HL-60 (cell line): ENCODE results near the gene GOT1.

ENCODE experiments used
- DNase-seq, 2 experiments: peaks; one replicate each; pipeline ENCODE4 v3.0.0-alpha.2; 2010 to 2020; ENCODE audit warnings: low read depth in 1 of 2, low spot score in 1 of 2
- H3K27ac ChIP-seq: fragments of 250-450 bp; sonication (Bioruptor Pico); replicated peaks from 2 replicates; pipeline ENCODE4 v1.5.1; 2020; ENCODE audit warnings: mild to moderate bottlenecking, moderate library complexity
- H3K27me3 ChIP-seq: fragments of 250-450 bp; sonication (Bioruptor Pico); 2 replicates; pipeline ENCODE4 v1.5.1; 2021; ENCODE audit warnings: mild to moderate bottlenecking, moderate library complexity; ENCODE audit not compliant: insufficient read depth, poor library complexity, severe bottlenecking
- H3K4me3 ChIP-seq: replicated peaks from 2 replicates; pipeline ENCODE4 v1.5.1; 2011; ENCODE audit warnings: mild to moderate bottlenecking, control low read depth, low read length; ENCODE audit not compliant: insufficient read depth
- GABPA ChIP-seq: IDR thresholded peaks from 2 replicates; pipeline ENCODE4 v1.6.1; 2012; ENCODE audit warnings: low read depth
- POLR2AphosphoS5 ChIP-seq: IDR thresholded peaks from 2 replicates; pipeline ENCODE4 v1.6.1; 2012; ENCODE audit warnings: low read depth
- SPI1 ChIP-seq: IDR thresholded peaks from 2 replicates; pipeline ENCODE4 v1.6.1; 2012; ENCODE audit warnings: low read depth, mild to moderate bottlenecking, borderline replicate concordance
- TF ChIP-seq, protein P1 (sequence below): IDR thresholded peaks from 2 replicates; pipeline ENCODE4 v1.6.1; 2012; ENCODE audit warnings: low read depth; ENCODE audit not compliant: insufficient replicate concordance
- TF ChIP-seq, protein P2 (sequence below): IDR thresholded peaks from one replicate; pipeline ENCODE4 v1.5.1; 2011; ENCODE audit warnings: low read length, control low read depth, inconsistent platforms; ENCODE audit not compliant: insufficient read depth

GOT1 gene

GRCh38 chr10:99393683-99394082 lies 36.7 kb downstream of the GOT1 start:
- no peaks in the 10 kb centered on the region for H3K27me3 ChIP-seq
- H3K27ac ChIP-seq, result no peak overlapping the region
- no peak overlapping the region for H3K4me3 ChIP-seq
- TF ChIP-seq GABPA, result no peak
- TF ChIP-seq POLR2AphosphoS5, result no peak
- TF ChIP-seq, protein P1, sequence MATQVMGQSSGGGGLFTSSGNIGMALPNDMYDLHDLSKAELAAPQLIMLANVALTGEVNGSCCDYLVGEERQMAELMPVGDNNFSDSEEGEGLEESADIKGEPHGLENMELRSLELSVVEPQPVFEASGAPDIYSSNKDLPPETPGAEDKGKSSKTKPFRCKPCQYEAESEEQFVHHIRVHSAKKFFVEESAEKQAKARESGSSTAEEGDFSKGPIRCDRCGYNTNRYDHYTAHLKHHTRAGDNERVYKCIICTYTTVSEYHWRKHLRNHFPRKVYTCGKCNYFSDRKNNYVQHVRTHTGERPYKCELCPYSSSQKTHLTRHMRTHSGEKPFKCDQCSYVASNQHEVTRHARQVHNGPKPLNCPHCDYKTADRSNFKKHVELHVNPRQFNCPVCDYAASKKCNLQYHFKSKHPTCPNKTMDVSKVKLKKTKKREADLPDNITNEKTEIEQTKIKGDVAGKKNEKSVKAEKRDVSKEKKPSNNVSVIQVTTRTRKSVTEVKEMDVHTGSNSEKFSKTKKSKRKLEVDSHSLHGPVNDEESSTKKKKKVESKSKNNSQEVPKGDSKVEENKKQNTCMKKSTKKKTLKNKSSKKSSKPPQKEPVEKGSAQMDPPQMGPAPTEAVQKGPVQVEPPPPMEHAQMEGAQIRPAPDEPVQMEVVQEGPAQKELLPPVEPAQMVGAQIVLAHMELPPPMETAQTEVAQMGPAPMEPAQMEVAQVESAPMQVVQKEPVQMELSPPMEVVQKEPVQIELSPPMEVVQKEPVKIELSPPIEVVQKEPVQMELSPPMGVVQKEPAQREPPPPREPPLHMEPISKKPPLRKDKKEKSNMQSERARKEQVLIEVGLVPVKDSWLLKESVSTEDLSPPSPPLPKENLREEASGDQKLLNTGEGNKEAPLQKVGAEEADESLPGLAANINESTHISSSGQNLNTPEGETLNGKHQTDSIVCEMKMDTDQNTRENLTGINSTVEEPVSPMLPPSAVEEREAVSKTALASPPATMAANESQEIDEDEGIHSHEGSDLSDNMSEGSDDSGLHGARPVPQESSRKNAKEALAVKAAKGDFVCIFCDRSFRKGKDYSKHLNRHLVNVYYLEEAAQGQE, result no peak
- TF ChIP-seq SPI1, result no peak
- TF ChIP-seq, protein P2, sequence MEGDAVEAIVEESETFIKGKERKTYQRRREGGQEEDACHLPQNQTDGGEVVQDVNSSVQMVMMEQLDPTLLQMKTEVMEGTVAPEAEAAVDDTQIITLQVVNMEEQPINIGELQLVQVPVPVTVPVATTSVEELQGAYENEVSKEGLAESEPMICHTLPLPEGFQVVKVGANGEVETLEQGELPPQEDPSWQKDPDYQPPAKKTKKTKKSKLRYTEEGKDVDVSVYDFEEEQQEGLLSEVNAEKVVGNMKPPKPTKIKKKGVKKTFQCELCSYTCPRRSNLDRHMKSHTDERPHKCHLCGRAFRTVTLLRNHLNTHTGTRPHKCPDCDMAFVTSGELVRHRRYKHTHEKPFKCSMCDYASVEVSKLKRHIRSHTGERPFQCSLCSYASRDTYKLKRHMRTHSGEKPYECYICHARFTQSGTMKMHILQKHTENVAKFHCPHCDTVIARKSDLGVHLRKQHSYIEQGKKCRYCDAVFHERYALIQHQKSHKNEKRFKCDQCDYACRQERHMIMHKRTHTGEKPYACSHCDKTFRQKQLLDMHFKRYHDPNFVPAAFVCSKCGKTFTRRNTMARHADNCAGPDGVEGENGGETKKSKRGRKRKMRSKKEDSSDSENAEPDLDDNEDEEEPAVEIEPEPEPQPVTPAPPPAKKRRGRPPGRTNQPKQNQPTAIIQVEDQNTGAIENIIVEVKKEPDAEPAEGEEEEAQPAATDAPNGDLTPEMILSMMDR, result no peak
- no peak for DNase-seq

GRCh38 chr10:99393036-99393435 lies 37.4 kb downstream of the GOT1 start:
- TF ChIP-seq, protein P1, result no peak
- TF ChIP-seq, protein P2, result no peak
- no peak for TF ChIP-seq GABPA
- no peak for TF ChIP-seq POLR2AphosphoS5
- no peak for TF ChIP-seq SPI1
- no peak for DNase-seq
- H3K4me3 ChIP-seq, result no peak overlapping the region
- no peak overlapping the region for H3K27ac ChIP-seq
- no peaks in the 10 kb centered on the region for H3K27me3 ChIP-seq

GRCh38 chr10:99391346-99391745 lies 39.1 kb downstream of the GOT1 start:
- Histone ChIP-seq H3K27me3 (peaks cover 2% of the 10 kb centered on the region), H3K4me3 (no peak overlapping the region), H3K27ac (no peak overlapping the region)
- no peak for DNase-seq
- TF ChIP-seq SPI1, result no peak
- TF ChIP-seq, protein P2, result no peak

DNA sequence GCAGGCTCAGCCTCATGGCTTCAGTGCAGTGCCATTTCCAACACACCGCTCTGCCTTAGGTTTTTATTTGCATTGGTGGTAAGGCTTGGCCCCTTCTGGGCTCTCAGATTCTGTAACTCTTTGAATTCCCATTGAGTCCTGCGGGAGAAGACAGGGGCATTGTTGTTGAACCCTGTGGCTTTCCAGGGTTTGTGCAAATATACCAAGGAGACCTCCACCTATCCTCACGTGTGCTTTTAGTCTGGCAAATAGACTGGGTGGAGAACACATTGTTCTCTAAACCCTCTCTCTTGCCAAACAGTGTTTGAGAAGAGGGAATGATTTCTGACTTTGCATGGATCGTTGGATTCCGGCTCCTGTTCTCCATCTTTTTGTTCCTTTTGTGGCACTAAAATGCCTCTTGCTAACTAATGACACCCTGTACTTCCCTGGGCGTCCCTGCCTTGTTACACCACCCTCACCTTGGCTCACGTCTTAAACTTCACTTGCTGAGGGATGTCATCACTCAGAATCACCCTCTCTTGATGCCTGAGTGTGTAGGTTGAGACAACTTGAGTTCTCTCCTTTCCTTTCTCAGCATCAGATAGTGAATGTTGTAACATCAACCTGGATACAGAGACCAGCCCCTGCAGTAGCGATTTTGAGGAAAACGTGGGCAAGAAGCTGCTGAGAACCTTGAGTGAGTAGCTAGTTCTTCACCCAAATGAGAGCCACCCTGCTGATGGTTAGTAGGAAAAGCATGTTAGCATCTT lies 40.5 kb downstream of the GOT1 start:
- H3K27me3 ChIP-seq, result peaks cover 13% of the 10 kb centered on the region
- no peak overlapping the region for H3K4me3 ChIP-seq
- H3K27ac ChIP-seq, result no peak overlapping the region
- TF ChIP-seq SPI1 (no peak), POLR2AphosphoS5 (no peak), GABPA (no peak)
- TF ChIP-seq, protein P1, result no peak
- TF ChIP-seq, protein P2, result no peak
- no peak for DNase-seq
